GM12864 (cell line): ENCODE measurements around the gene PDE6B.

Experiments
- DNase-seq: peaks from one replicate; pipeline ENCODE4 v3.0.0-alpha.2; 2011; ENCODE audit warnings: low read depth
- H3K4me3 ChIP-seq: 2 replicates; pipeline ENCODE4 v1.5.1; 2011; ENCODE audit warnings: mild to moderate bottlenecking, low read depth, low read length, control low read depth
- TF ChIP-seq, protein P1 (sequence below): IDR thresholded peaks from 2 replicates; pipeline ENCODE4 v1.5.1; 2011; ENCODE audit warnings: low read depth, mild to moderate bottlenecking, moderate library complexity, low read length, control low read depth, inconsistent platforms; ENCODE audit errors: missing control alignments

Gene PDE6B

DNA sequence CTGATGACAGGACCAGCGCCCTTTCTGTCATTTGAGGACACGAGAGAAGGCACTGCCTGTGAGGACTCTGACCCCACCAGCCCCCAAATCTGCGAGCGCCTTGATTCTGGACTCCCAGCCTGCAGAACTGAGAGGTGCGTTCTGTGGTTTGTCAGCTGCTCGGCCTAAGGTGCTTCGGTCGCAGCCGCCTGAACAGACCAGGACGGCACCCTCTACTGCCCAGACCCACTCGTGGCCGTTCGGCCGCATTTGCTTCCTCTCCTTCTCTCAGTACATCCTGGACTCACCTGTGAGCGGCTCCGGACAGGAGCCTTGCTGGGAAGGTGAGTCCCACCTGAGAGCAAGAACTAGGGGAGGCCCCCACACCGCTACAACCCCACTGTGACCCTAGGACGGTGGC lies 88.7 kb downstream of the PDE6B start:
- no peak for DNase-seq
- TF ChIP-seq, protein P1, sequence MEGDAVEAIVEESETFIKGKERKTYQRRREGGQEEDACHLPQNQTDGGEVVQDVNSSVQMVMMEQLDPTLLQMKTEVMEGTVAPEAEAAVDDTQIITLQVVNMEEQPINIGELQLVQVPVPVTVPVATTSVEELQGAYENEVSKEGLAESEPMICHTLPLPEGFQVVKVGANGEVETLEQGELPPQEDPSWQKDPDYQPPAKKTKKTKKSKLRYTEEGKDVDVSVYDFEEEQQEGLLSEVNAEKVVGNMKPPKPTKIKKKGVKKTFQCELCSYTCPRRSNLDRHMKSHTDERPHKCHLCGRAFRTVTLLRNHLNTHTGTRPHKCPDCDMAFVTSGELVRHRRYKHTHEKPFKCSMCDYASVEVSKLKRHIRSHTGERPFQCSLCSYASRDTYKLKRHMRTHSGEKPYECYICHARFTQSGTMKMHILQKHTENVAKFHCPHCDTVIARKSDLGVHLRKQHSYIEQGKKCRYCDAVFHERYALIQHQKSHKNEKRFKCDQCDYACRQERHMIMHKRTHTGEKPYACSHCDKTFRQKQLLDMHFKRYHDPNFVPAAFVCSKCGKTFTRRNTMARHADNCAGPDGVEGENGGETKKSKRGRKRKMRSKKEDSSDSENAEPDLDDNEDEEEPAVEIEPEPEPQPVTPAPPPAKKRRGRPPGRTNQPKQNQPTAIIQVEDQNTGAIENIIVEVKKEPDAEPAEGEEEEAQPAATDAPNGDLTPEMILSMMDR = no peak
- no peak overlapping the region for H3K4me3 ChIP-seq

DNA sequence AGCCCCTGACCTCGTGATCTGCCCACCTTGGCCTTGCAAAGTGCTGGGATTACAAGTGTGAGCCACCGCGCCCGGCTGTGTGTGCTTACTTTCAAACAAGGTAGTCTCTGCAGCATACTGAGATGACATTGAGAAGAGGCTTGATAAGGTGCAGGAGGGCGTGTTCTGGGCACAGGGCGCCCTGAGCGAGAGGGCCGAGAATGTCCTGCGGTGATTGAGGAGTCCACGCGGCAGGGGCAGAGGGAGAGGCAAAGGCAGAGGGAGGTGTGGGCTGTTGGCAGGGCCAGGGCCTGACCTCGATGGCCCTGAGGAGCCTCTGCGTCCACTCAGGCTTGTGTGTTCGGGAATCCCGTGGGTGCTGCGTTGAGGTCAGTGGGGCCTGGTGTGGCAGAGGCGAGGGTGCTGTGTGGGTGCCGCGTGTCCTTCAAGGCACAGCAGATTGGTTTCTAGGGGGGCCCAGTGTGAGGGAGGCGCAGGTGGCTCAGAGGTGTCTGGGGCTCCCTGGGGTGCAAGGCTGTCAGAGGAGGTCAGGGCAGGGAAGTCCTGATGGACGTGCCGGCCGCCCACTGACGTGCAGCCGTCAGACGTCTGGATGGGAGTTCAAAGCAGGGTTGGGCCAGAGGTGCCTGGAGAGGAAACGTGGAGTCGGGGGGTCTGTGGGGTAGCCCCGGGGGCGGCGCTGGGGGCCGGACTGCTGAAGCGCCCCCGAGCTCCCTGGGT lies 92.4 kb downstream of the PDE6B start:
- TF ChIP-seq, protein P1 = no peak
- H3K4me3 ChIP-seq = no peak overlapping the region
- no peak for DNase-seq

DNA sequence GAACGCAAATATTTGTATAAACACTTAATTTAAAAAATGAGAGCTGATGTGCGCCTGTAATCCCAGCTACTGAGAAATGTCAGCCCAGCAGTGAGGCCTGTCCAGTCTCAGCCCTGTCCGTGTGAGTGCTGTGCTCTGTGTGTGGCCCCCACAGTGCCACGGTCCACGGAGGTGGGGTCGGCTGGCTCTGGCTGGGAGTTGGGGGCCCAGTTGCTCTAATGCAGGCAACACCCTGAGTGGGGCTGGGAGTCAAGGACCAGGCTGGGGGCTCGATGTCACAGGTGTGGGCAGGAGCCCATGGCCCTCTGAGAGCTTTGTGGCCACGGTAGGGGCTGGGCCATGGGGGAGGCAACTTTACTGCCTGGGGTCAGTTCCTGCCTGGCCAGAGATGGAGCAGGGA lies 93.1 kb downstream of the PDE6B start:
- TF ChIP-seq, protein P1 = no peak
- H3K4me3 ChIP-seq = no peak overlapping the region
- DNase-seq = no peak
